Neural progenitor cell (in vitro differentiated cells): ENCODE results near the gene PRUNE2.

Experiments
- EZH2 ChIP-seq: fragments of 200-600 bp; sonication (generic); IDR thresholded peaks from 2 replicates; pipeline ENCODE4 v1.6.1; 2017; ENCODE audit warnings: antibody characterized with exemption, mild to moderate bottlenecking, moderate library complexity
- EZH2phosphoT487 ChIP-seq: fragments of 200-600 bp; sonication (generic); IDR thresholded peaks from 2 replicates; pipeline ENCODE4 v1.6.1; 2017; ENCODE audit warnings: antibody characterized with exemption
- TF ChIP-seq, protein P1 (sequence below): fragments of 200-600 bp; sonication (generic); IDR thresholded peaks from 2 replicates; pipeline ENCODE4 v1.5.1; 2017; ENCODE audit warnings: antibody characterized with exemption, mild to moderate bottlenecking

- TF ChIP-seq, protein P1, sequence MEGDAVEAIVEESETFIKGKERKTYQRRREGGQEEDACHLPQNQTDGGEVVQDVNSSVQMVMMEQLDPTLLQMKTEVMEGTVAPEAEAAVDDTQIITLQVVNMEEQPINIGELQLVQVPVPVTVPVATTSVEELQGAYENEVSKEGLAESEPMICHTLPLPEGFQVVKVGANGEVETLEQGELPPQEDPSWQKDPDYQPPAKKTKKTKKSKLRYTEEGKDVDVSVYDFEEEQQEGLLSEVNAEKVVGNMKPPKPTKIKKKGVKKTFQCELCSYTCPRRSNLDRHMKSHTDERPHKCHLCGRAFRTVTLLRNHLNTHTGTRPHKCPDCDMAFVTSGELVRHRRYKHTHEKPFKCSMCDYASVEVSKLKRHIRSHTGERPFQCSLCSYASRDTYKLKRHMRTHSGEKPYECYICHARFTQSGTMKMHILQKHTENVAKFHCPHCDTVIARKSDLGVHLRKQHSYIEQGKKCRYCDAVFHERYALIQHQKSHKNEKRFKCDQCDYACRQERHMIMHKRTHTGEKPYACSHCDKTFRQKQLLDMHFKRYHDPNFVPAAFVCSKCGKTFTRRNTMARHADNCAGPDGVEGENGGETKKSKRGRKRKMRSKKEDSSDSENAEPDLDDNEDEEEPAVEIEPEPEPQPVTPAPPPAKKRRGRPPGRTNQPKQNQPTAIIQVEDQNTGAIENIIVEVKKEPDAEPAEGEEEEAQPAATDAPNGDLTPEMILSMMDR = no peak
- TF ChIP-seq EZH2 = no peak
- TF ChIP-seq EZH2phosphoT487 = no peak
Observed at GRCh38 chr9:76573408-76573807, 332.5 kb downstream of the PRUNE2 start.
